IPS DF 4.7 (cell line): ENCODE results near the gene RAB27B.
"Not testable (repeated sequence)": the region's sequence is repeated elsewhere in the genome, so short reads cannot be mapped to it uniquely, and the experiment has no call there.

ENCODE experiments used
- DNase-seq: peaks from one replicate; pipeline ENCODE4 v3.0.0-alpha.2; 2013; ENCODE audit warnings: low spot score; ENCODE audit errors: extremely low read depth

RAB27B gene

GRCh38 chr18:54815086-54815485, 13.2 kb upstream of the RAB27B start:
- no peak for DNase-seq

DNA sequence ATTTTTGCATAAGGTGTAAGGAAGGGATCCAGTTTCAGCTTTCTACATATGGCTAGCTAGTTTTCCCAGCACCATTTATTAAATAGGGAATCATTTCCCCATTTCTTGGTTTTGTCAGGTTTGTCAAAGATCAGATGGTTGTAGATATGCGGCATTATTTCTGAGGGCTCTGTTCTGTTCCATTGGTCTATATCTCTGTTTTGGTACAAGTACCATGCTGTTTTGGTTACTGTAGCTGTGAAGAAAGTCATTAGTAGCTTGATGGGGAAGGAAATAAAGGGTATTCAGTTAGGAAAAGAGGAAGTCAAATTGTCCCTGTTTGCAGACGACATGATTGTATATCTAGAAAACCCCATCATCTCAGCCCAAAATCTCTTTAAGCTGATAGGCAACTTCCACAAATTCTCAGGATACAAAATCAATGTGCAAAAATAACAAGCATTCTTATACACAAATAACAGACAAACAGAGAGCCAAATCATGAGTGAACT, 7.4 kb upstream of the RAB27B start:
- DNase-seq: not testable (repeated sequence)

DNA sequence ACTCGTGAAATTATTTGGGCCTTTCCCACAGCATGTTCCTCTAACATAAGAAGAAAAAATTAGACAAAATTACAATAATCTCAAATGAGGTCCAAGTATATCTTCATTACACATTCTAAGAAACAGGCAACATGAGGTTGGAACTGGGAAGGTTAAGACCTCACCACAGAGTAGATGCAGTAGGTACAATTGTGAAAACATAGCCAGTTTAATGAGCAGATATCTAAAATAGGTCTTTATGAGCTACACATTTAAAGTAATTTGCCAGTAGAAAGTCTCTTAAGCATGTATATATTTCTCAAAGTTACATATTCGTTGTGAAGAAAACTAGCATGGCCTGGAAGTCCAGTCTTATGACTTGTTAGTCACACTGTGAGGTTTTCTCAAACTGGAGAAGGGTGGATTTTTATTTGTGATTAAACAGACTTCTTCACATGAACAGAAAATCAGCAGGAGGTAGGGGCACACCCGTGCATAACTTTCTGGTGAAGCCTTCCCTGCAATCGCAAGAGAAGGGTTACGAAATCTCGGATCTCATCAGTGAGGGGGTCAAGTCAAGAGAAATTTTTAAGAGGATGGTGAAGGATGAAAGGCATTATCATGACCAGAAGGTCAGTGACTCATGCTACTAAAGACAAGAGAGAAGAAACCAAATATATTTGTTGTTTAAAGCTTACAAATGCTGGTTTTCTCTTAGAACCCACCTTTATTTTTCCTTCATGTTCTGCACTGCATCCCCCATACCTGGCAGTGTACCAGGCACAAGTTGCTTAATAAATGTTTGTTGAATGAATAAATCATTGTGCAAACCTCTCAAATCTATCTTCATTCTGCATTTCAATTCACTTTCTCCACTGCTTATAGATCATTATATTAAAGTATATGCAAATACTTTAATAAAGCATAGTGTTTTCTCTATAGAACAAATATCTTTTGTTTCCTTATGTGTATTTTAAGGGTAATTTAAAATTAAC, 5.1 kb upstream of the RAB27B start:
- DNase-seq: no peak

DNA sequence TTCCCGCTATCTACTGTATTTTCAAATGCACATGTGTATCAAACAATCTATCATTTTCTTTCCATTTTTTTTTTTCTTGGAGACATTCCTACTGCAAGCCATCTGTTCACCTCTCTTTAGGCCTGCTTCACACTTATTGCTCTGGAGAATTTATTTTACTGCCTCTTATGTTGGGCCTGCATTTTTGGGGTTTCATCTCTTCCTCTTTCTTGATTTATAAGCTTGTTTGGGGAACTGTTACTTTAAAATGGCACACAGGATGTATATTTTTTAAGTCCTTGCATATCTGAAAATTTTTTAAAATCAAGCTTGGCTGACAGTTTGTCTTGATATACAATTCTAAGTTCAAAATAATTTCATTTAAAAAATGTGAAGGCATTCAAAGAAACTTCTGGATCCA, 3.5 kb upstream of the RAB27B start:
- no peak for DNase-seq

DNA sequence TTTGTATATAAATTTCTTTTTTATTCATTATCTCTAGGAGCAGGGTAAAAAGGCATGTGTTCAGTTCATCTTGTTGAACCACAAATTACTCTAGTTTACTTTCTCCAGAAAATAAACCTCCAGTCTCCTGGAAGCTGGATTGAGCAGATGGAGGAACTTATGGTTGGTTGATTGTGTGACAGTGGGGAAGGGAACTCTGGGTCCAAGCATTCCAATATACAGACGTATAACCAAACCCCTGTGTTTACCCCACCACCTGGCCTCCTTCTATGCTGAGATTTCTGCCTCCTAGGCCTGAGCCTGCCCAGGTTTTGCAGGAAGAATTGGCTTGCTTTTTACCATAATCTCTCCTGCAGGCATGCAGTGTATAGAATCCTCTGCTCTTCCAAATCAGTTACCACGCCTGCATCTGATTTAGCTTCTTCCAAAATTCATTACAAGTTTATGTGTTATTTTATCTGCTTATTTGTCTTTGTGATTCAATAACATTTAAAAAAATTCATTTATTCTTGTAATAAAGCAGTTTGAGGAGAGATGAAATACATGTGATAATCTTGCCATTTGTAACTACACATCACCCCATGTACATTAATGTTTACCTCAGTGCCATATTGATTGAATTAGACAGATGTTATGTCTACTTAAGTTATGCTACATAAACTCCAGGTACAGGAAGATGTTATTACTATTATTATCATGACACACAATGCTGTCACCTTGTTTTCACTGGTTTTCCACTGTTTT, 2.5 kb upstream of the RAB27B start:
- no peak for DNase-seq

- DNase-seq: no peak
Observed at GRCh38 chr18:54828986-54829385, 709 bp downstream of the RAB27B start.

DNA sequence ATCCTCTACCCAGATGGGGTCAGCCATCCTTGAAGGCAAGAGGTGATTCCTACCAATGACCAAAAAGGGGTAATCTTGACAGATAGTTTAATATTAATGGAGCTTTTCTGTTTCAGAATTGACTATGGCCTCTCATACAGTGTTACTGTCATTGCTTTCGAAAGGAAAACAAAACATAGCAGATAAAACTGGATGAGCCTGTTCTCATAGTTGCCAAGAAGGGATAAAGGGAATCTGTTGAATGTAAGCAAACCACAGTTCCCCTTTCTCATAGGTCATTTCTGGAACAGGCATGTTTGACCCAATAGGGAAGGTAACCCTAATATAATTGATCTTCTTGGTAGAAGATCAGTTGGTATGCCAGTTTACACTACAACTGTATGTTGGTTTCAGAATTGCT, 1.6 kb downstream of the RAB27B start:
- DNase-seq: no peak

- DNase-seq: no peak
Observed at GRCh38 chr18:54830260-54830659, 2.0 kb downstream of the RAB27B start.

- no peak for DNase-seq
Observed at GRCh38 chr18:54830866-54831265, 2.6 kb downstream of the RAB27B start.

- DNase-seq: no peak
Observed at GRCh38 chr18:54835944-54836343, 7.7 kb downstream of the RAB27B start.

GRCh38 chr18:54843314-54843713, 15.0 kb downstream of the RAB27B start:
- no peak for DNase-seq

- no peak for DNase-seq
Observed at GRCh38 chr18:54845787-54846186, 17.5 kb downstream of the RAB27B start.

GRCh38 chr18:54848121-54848520, 19.8 kb downstream of the RAB27B start:
- DNase-seq: no peak

GRCh38 chr18:54849683-54850082, 21.4 kb downstream of the RAB27B start:
- no peak for DNase-seq

DNA sequence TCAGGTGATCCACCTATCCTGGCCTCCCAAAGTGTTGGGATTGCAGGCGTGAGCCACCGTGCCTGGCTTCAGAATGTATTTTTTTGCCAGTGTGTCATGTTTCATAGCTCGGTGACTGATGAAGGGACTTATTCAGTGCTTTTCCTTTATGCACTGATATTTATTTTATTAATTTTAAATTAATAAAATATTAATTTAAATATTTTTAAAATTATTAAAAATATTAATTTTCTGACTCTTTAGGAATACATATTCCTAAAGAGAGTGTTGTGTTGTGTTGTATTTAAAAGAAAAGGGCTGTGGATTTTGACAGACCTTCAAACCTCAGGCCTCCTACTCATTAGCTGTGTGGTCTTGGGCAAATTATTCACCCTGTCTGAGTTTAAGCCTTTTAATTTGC, 22.3 kb downstream of the RAB27B start:
- DNase-seq: no peak

DNA sequence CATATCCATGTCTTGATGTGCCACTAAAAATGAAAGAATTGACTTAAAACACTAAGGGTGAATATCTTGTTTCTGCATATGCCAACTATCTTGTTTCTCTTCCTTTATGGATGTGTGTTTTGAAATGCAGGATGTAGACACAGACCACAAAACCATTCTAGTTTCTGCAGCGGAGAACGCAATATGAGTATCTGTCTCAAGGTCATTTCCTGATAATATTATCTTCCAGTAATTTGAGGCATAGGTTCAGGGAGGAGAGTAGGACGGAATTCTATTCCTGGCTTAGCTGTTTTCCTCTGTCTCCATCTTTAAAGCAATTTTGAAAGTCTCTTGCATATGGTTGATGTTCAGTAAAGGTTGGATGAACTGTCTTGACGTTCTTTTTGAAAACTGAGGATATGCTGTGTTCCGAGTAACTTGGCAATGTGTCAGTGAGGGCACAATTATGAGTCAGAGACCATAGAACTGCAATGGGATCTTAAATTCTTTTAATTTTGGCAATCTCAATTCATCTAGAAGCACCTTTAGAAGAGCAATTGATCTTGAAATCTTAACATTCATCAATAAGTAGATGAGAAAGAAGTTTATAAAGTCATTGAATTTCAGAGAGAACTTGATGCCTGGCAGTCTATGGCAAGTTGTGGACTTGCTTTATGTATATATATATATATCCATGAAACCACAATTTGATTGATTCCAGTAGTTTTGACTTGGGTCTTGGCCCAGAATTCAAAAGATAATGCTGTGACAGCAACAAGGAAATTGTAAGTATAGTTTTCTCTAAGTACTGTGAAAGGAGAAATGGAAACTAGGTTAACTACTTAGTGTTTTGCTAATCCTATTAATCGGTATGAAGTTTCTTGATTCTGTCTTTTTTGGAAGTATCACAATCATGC, 24.8 kb downstream of the RAB27B start:
- no peak for DNase-seq

DNA sequence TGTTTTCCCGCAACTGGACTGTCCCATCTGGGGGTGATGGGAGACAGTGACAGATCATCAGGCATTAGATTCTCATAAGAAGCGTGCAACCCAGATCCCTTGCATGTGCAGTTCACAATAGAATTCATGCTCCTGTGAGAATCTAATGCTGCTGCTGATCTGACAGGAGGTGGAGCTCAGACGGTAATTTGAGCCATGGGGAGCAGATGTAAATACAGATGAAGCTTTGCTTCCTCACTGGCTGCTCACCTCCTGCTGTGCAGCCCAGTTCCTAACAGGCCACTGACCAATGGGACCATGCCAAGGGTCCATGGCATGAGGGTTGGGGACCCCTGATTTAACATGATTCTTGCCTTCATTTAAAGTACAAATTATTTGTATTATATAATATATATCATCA, 26.8 kb downstream of the RAB27B start:
- DNase-seq: not testable (repeated sequence)

DNA sequence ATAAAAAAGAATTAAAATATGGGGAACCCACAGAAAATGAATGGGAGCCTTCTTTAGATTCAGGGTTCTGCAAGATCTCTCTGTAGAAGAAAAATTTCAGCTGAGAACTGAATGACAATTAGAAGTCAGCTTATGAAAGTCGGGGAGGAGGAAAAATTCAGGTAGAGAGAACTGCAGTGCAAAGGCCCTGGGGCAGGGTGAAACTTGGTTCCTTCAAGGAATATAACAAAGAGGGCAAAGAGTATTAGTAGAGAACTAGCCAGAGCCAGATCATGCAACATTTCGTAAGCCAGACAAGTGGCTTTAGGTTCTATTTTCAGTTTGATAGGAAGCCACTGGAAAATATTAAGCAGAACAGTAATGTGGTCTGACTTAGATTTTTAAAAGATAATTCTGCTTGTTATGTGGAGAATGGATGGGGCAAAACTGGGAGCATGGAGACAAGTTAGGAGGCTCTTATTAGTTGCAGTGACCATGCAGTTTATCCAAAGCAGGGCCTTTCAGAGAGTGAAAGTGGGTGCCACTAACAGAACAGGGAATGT, 27.9 kb downstream of the RAB27B start:
- no peak for DNase-seq

GRCh38 chr18:54857499-54857898, 29.2 kb downstream of the RAB27B start:
- DNase-seq: no peak

GRCh38 chr18:54859667-54860421, 31.6 kb downstream of the RAB27B start:
- no peak for DNase-seq
